Measurements from ENCODE around the gene SDK1. TPM values are rescaled to one million over a fixed set of nuclear protein-coding genes. Genes with fewer than 3 reads are reported as not detected.

Gene SDK1
- total RNA-seq, 2 donors from 2014 or later: 3.1 to 3.6 TPM

GRCh38 chr7:4033996-4034395 lies 732.9 kb downstream of the SDK1 start:
- Histone ChIP-seq H3K9me3 (no peaks in the 10 kb centered on the region), H3K36me3 (no peaks in the 10 kb centered on the region), H3K4me3 (no peak overlapping the region), H3K4me1 (no peaks in the 10 kb centered on the region), H3K27ac (no peak overlapping the region), H3K27me3 (no peaks in the 10 kb centered on the region)
- no peak for TF ChIP-seq CTCF (IDR thresholded peaks at IDR 0.05)
- DNase-seq (ENCODE audit: low spot score): peak; percentile 30

GRCh38 chr7:4037308-4037707 lies 736.3 kb downstream of the SDK1 start:
- Histone ChIP-seq H3K36me3 (no peaks in the 10 kb centered on the region), H3K4me1 (no peaks in the 10 kb centered on the region), H3K27ac (no peak overlapping the region), H3K27me3 (no peaks in the 10 kb centered on the region), H3K4me3 (no peak overlapping the region), H3K9me3 (no peaks in the 10 kb centered on the region)
- no peak for TF ChIP-seq CTCF (IDR thresholded peaks at IDR 0.05)
- peak; percentile 26 for DNase-seq (ENCODE audit: low spot score)

GRCh38 chr7:4037877-4038276 lies 736.8 kb downstream of the SDK1 start:
- Histone ChIP-seq H3K36me3 (no peaks in the 10 kb centered on the region), H3K27me3 (no peaks in the 10 kb centered on the region), H3K4me3 (no peak overlapping the region), H3K9me3 (no peaks in the 10 kb centered on the region), H3K4me1 (no peaks in the 10 kb centered on the region), H3K27ac (no peak overlapping the region)
- no peak for TF ChIP-seq CTCF (IDR thresholded peaks at IDR 0.05)
- DNase-seq (ENCODE audit: low spot score): peak; percentile 4

GRCh38 chr7:4040109-4040928 lies 739.3 kb downstream of the SDK1 start:
- H3K4me3 ChIP-seq: no peak overlapping the region
- no peaks in the 10 kb centered on the region for H3K9me3 ChIP-seq
- H3K27me3 ChIP-seq: no peaks in the 10 kb centered on the region
- no peak overlapping the region for H3K27ac ChIP-seq
- no peaks in the 10 kb centered on the region for H3K36me3 ChIP-seq
- DNase-seq (ENCODE audit: low spot score): peak; percentile 49
- H3K4me1 ChIP-seq: no peaks in the 10 kb centered on the region
- no peak for TF ChIP-seq CTCF (IDR thresholded peaks at IDR 0.05)

GRCh38 chr7:4042402-4043045 lies 741.5 kb downstream of the SDK1 start:
- H3K27me3 ChIP-seq: no peaks in the 10 kb centered on the region
- H3K9me3 ChIP-seq: no peaks in the 10 kb centered on the region
- H3K27ac ChIP-seq: no peak overlapping the region
- no peaks in the 10 kb centered on the region for H3K4me1 ChIP-seq
- no peak overlapping the region for H3K4me3 ChIP-seq
- H3K36me3 ChIP-seq: no peaks in the 10 kb centered on the region
- no peak for TF ChIP-seq CTCF (IDR thresholded peaks at IDR 0.05)
- DNase-seq (ENCODE audit: low spot score): peak; percentile 5

All from right atrium auricular region (tissue), 2 donors.